ENCODE measurements around the gene SSNA1.

SSNA1 gene

DNA sequence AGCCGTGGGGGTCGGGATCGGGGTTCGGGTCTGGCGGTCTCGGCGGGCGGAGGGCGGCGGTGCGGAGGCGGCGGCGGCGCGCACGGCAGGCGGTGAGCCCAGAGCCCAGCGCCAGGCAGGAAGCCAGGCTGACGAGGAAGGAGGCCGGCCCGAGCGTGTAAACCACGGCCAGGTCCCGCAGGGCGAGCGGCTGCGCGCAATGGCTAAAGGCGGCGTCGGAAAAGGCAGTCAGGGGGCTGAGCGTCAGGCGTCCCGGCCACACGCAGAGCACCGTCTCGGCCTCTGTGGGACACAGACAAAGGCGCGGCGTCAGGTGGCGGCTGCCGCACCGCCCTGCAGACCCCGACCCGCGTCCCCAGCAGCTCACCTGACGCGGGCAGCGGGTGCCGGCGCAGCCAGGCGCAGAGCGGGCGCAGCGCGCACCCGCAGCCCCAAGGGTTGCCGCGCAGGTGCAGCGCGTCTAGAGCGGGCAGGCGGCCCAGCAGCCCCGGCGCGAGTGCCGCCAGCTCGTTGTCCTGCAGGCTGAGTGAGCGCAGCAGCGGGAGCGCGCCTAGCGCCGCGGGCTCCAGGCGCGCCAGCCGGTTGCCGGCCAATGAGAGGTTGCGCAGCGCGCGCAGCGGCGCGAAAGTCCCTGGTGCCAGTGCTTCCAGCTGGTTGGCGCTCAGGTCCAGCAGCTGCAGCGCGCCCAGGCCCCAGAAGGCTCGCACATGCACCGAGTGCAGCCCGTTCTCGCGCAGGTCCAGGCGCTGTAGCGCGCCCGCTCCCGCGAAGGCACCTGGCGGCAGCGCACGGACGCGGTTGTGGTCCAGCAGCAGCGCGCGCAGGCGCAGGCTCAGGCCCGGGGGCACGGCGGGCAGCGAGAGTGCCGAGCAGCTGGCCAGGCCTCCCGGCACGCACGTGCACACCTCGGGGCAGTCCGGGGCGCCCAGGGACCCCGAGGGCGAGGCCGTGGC, 19.3 kb upstream of the SSNA1 start:
- no peak for DNase-seq

DNA sequence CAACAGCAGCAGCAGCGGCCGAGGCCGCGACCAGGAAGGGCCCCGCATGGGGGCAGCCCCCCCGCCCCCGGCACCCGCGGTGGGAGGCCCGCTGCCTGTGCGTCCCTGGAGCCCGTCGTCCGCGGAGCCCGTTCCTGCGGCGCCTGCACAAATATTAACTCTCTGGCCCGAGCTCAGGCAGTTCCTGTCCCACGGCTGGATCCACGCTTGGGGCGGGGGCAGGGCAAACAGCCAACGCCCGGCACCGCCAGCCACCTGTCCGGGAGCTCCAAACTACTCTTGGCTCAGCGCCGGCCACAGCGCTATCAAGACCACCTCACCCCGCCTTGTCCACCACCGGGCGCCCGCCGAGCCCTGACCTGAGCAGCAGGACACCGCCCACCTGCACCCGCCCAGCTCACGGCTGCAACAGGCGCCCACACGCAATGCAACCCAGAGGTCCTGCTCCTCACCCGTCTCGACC, 18.5 kb upstream of the SSNA1 start, which contains the start of gene LRRC26:
Gene LRRC26, minus strand, starts transcription at position 156 of the 463 bp plus-strand sequence. Its CDS starts 108 bp downstream, at position 48.
- no peak for DNase-seq

DNA sequence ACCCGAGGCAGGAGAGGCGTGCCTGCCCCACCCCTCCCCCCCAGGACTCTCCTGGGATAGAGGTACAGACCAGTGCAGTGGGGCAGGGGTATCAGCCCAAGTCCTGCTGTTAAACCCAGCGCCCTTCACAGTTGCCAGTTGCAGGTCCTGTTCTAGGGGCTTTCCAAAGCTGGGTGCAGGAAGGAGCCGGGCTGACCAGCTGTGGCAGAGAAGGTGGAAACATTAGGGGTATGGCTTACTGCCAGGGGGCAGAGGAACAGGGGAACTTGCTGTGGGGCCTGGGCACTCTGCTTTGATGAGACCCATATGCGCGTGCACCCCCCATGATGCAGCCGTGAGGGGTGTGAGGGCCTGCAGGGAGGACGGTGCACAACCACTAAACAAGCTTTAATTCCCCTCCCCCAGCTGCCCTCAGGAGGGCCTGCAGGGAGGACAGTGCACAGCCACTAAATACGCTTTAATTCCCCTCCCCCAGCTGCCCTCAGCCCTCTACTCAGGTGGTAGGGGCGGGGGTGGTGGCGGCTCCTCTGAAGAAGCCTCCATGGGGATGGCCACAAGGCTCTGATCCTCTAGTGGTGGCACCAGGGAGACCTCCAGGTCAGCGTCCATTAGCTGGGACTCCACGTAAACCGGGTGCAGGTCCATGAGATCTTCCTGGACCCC, 17.9 kb upstream of the SSNA1 start:
- DNase-seq: no peak

DNA sequence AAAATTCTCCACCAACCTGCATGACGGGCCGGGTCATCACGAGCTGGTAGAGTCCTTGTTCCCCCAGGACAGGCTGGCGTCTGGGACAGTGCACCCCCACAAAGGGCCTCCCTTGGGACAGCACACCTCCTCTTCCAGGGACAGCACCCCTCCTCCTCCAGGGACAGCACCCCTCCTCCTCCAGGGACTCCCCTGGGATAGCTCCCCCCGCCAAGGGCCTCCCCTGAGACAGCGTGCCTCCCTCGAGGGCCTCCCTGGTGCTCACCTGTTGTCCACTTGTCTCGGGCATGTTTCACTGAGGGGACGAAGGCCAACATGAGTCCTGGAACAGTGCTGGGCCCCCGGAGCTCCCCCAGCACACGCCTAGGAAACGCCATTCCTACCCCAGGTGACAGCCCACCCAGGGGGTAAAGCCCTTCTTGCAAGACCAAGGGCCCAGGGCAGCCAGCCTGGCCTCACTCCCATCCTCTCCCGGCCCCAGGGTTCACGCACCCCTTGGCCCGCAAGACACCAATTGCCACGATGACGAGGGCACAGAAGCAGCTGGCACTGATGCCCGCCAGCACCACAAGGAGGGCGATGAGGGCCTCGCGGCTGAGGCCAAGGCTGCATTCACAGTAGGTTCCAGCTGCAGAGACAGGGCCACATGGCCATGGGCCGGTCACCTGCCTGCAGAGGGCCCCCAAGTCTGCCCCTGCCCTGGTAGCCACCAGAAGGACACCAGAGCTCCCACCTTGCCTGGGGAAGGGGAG, 17.2 kb upstream of the SSNA1 start:
- DNase-seq: no peak

DNA sequence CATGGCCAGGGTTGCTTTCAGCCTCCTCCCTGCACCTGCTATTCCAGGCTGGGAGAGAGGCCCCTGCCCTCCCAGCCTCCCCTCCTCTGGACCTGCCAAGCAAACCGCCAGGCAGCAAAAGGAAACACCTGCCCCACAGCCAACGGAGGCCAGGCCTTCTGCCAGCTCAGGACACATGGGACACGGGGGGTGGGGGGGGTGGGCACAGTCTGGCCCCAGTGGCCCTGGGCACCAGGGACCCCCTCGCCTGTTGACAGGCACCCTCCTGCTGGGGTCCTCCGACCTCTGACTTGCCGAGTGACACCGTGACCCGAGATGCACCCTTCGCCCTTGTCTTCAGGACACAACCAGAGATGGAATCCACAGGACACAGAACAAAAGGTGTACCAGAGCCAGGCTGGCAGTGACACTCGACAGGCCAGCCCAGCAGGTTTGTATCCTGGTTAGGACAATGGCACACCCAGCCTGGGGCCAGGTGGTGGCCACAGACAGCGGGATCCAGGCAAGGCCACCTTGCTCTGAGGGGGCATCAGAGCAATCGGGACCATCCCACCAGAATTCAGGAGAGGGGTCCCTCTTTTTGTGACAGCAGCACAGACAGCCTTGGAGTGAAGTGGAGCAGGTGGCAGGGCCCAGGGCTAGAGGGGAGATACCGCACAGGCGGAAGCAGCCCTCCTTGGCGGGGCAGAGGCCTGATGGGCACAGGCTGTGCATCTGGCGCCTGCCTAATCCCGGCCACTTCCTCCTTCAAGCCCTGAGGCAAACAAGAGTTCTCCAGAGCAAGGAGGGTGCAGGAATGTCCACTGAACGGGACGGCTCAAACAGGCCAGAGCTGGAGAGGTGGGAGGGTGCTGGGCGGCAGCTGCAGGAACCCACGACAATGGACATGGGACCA, 15.3 kb upstream of the SSNA1 start:
- DNase-seq: no peak

DNA sequence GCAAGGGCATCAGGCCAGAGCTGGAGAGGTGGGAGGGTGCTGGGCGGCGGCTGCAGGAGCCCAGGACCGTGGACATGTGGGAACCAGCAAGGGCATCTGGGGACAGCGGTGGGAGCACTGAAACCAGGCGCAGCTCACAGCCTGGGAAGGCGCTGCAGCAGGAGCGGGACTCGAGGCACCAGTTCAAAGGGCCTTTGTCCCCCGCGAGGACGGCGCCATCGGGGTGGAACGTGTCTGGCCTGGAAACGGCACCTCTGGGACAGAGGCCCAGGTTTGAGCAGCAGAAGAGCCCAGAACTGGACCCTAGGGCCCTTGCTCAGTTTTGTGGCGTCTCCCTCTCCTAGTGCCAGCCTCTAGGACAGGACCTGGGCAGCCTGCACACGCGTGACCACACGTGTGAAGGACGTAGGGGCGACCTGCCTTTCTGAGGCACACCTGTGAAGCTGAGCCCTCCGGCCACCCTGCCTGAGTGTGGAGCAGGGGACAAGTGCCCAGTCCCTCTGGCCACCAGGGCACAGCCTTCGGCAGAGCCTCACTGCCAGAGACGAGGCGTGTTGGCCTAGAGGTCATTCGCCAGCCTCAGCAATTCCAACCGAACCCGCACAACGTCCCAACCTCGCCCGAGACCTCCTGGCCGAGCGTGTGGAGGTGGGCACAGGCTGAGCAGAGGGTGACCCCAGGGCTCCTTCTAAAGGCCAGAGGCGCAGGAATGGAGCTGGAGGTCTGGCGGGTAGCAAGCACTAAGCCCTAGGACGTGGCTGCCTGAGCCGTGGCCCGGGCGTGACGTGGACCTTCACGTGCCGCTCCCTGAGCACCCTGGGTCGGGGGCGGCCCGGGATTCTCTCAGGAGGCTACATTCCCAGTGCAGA, 14.4 kb upstream of the SSNA1 start:
- DNase-seq: no peak

DNA sequence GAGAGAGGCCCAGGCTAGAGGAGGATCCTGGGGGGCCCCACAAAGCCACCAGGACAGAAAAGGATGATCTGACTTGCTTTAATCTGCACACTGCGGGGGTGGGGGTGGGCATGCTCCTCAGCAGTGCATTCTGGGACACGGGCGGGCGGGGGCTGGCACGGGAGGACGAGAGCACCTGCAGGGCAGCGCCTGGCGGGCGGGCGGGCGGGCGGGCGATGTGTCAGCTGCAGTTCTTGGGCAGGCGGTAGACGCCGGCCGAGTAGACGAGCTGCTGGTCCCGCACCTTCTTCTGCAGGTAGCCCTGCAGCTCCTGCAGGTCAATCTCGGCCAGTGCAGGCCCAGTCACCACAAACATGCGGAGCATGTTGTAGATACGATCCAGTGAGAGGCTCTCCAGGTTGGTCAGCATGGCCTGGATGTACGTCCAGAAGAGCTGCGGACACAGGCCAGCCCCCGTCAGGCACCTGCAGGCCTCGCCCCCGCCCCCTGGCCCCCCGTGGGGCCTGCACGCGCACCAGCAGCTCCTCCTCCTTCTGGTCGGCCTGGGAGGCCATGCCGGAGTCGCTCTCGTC, 13.7 kb upstream of the SSNA1 start:
- DNase-seq: no peak

DNA sequence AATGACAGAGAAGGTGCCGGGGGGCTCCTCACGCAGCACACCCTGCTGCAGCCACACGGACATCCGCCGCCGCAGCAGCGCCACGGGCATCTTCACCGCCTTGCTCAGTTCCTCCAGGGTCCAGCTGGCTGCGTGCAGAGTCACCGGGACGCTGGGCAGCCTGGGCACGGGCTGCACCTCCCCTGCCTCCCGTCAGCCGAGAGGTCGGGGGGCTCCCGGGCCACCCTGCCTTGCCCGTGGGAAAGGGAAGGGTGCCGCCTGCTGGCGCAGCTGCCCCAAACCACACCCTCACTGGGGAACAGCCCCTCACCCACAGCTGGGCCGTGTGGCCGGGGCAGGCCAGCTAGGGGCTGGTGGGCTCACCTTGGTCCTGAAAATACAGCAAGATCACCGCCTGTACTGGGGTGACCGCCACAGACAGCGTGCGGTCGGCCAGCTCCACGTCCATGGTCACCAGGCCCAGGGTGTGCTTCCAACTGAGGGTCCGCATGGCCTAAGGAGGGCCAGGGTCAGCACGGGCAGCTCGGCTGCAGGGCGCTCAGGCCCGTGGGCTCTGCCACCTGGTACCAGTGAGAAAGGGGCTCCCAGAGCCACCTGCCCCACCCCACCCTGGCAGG, 13.0 kb upstream of the SSNA1 start:
- DNase-seq: no peak

DNA sequence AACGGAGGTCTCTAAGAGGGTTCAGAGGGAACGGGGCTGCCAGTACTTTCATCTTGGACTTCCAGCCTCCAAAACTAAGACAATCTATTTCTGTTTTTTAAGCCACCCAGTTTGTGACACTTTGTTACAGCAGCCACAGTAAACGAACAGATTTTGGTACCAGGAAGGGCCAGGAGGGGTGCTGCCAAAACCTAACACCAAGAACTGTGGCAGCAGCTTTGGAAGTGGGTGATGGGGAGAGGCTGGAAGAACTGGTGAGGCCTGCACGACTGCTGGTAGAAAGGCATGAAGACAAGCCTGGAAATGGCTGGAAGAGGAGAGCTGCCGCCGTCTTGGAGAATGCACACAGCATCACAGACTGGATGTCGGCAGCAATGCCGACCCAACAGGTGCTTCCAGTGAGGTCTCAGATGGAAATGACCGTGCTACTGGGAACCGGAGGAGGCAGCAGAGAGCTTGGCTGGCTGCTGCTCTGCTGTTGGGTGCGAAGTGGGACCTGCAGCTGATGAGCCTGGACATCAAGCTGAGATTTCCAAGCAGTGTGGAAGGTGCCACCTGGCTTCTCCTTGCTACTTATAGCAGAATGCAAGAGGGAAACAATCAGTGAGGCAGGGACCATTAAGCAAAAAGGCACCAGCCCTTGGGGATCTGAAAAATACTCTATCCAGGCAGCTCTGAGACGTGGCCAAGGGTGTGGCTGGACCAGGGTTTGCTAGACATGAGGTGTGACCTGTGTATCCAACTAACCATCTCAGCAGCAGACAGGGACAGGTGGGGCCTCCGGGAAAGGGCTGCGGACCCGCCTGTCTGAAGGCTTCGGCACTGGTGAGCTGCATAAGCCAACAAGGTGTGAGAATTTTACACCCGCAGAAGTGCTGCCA, 11.9 kb upstream of the SSNA1 start:
- DNase-seq: no peak

DNA sequence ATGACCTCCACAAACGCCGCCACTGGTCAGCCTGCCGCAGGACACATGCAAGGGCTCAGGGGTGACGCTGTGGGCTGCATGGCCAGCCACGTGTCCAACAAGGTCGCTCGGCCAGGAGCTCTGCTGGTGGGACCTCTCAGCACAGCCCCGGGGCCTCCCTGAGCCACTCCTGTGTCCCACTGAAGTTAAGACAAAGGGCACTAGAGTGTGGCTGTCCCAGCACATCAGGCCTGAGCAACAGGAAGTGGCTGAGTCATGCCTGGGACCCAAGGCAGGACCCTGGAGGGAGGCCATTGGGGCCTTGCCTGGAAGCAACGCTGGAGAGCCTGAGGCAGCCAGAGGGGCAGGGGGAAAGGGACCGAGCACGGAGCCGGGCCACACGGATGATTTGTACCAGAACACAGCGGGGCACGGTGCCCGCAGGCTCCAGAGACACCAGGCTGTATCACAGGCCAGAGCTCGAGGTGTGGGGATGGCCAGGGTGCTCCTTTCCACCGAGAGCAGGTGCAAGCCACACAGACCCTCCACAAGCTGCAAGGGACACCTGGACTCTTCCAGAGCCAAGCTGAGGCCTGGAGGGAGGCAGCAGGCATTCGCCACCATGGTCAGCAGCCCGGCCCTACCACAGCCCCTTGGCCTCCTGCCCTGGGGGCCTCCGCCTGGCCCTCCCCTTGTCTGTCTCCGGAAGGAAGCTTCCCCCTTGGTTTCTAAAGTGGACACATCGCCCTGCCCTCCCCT, 10.1 kb upstream of the SSNA1 start:
- no peak for DNase-seq

DNA sequence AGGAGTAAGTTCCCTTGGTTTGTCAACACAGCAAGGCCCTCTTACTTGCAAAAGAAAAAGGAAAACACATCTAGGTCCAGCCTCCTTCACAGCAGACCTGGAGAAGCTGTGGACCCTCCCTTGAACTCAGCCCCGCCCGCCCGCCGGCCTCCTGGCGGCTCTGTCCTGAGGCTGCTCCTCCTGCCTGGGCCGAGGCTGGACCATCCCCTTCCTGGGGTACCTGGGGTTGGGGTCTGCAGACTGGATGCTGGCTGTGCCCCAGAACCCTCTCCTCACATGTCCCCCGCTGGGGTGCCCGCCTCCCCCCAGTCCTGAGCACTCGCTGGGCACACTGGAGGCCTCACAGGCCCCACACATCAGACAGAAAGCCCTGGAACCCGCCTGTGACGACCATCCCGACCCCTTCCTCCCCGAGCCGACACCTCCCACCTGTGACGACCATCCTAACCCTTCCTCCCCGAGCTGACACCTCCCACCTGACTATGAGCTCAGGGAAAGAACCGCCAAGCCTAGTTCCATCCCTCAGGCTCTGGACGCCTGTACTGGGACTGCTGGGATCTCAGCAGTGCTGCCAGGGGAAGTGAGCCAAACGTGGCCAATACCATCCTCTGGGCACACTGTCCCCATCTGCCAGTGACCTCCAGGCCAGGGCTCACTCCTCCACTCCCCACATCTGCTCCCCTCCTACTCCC, 9.4 kb upstream of the SSNA1 start:
- no peak for DNase-seq

DNA sequence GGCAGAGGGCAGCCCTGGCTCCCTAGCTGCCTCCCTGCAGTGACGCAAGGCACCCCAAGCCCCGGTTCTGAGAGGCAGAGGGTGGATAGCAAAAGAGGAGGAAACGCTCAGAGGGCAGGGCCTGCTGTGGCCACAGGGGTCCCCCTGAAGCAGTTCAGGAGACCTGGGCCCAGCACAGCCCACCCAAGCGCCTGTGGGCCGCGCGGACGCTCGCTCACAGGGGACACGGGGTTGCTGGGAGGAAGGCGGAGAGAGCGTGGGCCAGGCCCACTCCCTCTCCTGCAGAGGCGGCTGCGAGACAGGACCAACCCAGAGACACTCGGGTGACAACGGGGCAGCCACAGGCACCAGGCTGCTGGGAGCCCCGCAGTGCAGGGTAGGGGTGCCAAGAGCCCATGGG, 8.7 kb upstream of the SSNA1 start:
- DNase-seq: no peak

DNA sequence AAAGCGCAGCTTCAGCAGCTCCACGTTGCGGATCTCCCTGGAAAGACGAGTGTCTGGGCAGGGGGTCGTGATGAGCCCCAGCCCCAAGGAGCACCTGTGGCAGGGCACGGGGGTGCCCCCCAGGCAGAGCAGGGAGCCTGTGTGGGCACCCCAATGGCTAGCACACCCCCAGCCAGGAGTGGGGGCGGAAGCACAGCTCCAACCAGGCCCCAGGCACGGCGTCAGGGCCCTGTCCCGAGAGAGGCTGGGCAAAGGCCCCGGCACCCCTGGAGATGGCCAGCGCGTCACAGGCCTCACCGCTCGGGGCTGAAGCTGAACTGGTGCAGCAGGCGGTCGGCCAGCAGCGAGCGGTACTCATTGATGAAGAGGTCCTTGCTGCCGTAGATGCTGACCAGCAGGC, 8.0 kb upstream of the SSNA1 start:
- DNase-seq: no peak

DNA sequence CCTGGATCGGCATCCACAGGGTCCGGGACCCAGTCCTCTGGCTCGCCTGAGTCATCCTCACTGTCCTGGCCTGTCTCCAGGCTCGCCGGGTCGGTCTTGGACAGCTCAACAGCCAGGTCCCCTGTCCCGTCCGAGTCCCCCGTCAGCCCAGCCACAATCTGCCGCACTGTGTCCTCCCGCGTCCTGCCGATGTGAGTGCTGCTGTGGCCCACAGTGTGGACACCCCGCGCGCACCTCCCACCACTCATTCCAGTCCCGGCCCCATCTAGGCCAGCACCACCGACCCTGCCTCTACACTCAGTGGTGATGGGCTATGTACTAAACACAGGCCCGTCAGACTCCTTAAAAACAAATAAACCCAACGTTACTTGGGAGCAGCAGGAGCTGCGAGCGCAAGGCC, 6.8 kb upstream of the SSNA1 start:
- DNase-seq: no peak

DNA sequence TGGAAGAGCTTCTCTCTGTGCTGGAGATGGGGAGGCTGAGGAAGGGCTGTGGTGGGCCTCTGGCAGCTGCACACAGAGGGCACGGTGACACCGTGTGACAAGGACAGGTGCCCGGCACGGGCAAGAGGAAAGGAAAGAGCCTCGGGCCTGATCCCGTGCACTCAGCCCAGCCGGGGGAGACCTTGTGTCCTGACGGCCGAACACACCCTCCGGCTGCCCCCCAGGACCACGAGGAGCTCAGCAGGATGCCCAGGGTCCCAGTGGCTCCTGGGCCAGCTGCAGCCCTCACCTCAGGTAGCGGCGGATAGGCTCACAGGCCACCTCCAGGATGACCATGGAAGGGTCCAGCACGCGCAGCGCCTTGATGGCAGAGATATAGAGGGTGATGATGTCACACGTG, 5.6 kb upstream of the SSNA1 start:
- no peak for DNase-seq

DNA sequence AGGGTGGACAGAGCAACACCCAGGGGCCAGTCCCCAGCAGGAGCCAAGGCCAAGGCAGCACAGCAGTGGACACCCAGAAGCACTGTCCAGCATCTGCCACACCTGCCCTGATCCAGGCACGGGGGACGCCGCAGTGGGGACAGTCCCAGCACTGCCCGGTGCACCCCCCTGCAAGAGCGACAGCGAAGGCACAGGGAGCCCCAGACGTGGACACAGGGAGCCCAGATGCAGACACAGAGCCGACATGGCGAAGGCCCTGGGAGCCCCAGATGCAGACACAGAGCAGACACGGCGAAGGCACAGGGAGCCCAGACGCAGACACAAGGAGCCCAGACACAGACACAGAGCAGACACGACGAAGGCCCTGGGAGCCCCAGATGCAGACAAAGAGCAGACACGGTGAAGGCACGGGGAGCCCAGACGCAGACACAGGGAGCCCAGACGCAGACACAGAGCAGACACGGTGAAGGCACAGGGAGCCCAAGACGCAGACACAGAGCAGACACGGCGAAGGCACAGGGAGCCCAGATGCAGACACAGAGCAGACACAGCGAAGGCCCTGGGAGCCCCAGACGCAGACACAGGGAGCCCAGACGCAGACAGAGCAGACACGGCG, 4.4 kb upstream of the SSNA1 start:
- DNase-seq: no peak

DNA sequence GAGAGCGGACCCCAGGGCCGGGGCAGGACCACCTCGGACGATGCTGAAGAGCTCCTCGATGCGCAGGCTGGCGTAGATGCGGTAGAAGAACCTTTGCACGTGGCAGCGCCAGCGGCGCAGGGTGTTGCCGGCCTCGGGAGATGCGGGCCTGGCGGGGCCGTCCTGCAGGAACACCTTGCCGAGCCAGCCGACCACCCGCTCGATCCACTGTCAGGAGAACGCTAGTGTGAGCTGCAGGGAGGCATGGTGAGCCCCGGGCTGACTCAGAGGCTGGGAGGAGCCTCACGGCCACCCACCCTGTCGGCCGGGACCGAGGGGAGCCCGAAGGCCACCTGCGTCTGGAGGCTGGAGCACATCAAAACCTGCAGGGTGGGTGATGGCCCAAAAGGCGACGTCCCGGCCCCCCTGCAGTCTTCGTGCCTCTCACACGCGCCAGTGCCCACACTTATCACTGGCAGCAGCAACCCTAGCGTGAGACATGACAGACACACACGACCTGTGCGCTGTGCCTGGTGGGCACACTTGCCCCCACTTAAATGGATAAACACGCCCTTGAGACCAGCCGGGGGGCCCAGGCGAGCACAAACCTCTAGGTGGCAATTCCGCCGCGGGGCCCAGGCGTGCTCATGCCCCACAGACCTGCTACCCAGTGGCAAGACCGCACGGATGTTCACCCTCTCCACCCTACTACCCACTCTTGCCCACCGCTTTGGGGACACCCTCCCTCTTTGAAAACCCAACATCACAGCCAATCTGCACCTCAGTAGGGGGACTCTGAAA, 3.4 kb upstream of the SSNA1 start:
- no peak for DNase-seq
